Bone marrow (tissue), 2 donors: Measurements from ENCODE around the gene ZNF311.
"Not testable (repeated sequence)": the region's sequence is repeated elsewhere in the genome, so short reads cannot be mapped to it uniquely, and the experiment has no call there.

Experiments
- DNase-seq, 2 donors: peaks; one replicate each; lab custom pipeline; 2025; lab: John Stamatoyannopoulos, UW

The ZNF311 gene

DNA sequence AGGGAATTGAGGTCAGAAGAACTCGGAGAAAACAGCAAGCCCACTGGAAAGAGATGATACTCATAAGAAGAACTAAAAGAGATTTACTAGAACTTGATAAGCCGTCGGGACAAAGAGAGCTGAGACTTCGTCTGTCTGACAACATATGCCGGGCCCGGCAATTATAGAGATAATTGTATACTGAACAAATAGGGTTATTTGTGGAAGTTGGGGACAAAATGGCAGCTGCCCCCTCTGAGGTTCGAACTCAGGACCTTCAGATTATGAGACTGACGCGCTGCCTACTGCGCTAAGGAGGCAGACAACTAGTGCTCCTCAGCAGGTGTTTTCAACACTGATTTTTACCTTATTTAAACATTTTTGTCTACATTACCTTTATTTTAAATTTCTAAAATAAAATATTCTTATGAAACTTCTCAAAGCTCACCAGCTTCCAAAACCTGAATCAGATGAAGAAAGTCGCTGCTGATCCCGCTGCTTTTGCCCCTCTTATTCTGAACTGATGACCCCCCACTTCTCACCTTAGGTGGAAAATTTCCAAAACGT, 52.0 kb downstream of the ZNF311 start:
- no peak for DNase-seq

DNA sequence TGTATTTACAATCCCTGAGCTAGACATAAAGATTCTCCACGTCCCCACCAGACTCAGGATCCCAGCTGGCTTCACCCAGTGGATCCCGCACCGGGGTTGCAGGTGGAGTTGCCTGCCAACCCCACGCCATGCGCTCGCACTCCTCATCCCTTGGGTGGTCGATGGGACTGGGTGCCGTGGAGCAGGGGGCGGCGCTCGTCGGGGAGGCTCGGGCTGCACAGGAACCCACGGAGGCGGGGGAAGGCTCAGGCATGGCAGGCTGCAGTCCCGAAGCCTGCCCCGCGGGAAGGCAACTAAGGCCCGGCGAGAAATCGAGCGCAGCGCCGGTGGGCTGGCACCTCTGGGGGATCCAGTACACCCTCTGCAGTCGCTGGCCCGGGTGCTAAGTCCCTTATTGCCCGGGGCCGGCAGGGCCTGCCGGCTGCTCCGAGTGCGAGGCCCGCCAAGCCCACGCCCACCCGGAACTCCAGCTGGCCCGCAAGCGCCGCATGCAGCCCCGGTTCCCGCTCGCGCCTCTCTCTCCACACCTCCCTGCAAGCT, 55.4 kb downstream of the ZNF311 start:
- DNase-seq, result not testable (repeated sequence)

- DNase-seq, result no peak
Observed at GRCh38 chr6:28948782-28949486, 56.2 kb downstream of the ZNF311 start.

GRCh38 chr6:28947831-28948270, 57.3 kb downstream of the ZNF311 start:
- DNase-seq, result no peak

DNA sequence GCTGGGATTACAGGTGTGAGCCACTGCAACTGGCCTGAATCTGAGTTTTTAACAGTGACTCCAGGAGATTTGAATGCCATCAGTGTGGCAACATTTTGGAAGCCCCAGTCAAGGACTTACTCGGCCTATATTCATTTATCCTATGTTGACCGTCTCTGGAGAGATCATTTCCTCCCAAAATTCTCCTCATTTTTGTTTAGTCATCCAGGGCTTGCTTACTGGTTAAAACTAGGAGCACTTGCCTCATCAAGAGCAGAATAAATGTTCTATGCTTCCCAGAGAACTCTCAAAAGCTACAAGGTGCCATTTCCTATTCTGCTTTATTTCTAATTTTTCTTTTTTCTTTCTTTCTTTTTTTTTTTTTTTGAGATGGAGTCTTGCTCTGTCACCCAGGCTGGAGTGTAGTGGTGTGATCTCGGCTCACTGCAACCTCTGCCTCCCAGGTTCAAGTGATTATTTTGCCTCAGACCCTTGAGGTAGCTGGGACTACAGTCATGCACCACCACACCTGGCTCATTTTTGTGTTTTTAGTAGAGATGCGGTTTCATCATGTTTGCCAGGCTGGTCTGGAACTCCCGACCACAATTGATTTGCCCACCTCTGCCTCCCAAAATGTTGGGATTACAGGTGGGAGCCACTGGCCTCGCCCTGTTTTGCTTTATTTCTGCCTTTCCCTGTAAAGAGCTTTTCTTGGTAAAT, 57.9 kb downstream of the ZNF311 start:
- DNase-seq, result no peak

DNA sequence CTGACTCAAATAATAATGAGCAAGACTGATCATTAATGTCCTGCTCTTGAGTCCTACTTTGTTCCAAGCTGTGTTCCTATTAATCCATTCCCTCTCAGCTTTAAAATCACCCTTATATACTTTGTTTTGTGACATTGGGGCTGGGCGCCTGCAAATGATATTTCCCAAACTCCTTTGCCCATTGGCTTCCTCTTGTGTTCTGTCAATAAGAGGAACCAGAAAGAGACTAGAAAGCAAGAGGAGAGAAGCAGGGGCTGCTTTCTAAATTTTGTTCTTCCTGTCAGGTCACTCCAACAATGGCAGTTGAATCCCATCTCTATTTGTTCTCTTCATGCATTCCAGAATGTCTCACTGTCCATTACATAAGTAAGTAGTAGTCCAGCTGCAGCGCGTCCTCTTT, 59.8 kb downstream of the ZNF311 start:
- DNase-seq, result no peak
